GM19397 (cell line): ENCODE measurements around the gene PHLDA1.
"Not testable (repeated sequence)": the region's sequence is repeated elsewhere in the genome, so short reads cannot be mapped to it uniquely, and the experiment has no call there.

Experiments
- ATAC-seq: cut with Tn5 transposase; IDR thresholded peaks from one replicate; pipeline ENCODE4 v1.9.1; 2021; ENCODE audit warnings: mild to moderate bottlenecking, moderate library complexity; ENCODE audit not compliant: unreplicated experiment

The PHLDA1 gene

GRCh38 chr12:75990189-75990912 is 41.2 kb downstream of the PHLDA1 start:
- ATAC-seq = no peak

GRCh38 chr12:75987709-75988108 is 43.9 kb downstream of the PHLDA1 start:
- not testable (repeated sequence) for ATAC-seq

- no peak for ATAC-seq
These were observed 45.4 kb downstream of the PHLDA1 start for GRCh38 chr12:75986001-75986746.

- no peak for ATAC-seq
These were observed 46.0 kb downstream of the PHLDA1 start for GRCh38 chr12:75985566-75985965.

GRCh38 chr12:75984577-75985182 is 46.9 kb downstream of the PHLDA1 start:
- ATAC-seq = no peak

GRCh38 chr12:75983851-75984250 is 47.7 kb downstream of the PHLDA1 start:
- ATAC-seq = not testable (repeated sequence)

- ATAC-seq = no peak
These were observed 48.5 kb downstream of the PHLDA1 start for GRCh38 chr12:75982979-75983660.

GRCh38 chr12:75982169-75982564 is 49.4 kb downstream of the PHLDA1 start:
- ATAC-seq = no peak

GRCh38 chr12:75981247-75982168 is 50.1 kb downstream of the PHLDA1 start:
- no peak for ATAC-seq

- no peak for ATAC-seq
These were observed 52.4 kb downstream of the PHLDA1 start for GRCh38 chr12:75979181-75979580.

GRCh38 chr12:75978677-75979076 is 52.9 kb downstream of the PHLDA1 start:
- no peak for ATAC-seq

- peak; percentile 95 for ATAC-seq
These were observed 53.5 kb downstream of the PHLDA1 start for GRCh38 chr12:75977952-75978671.

GRCh38 chr12:75977590-75977951 is 54.0 kb downstream of the PHLDA1 start:
- peak; percentile 7 for ATAC-seq

GRCh38 chr12:75976913-75977312 is 54.7 kb downstream of the PHLDA1 start:
- no peak for ATAC-seq

- ATAC-seq = no peak
These were observed 55.5 kb downstream of the PHLDA1 start for GRCh38 chr12:75976113-75976512.

GRCh38 chr12:75975702-75976101 is 55.9 kb downstream of the PHLDA1 start:
- no peak for ATAC-seq
